GM10248 (cell line): ENCODE results near the gene PYGB.
"Not testable (repeated sequence)": the region's sequence is repeated elsewhere in the genome, so short reads cannot be mapped to it uniquely, and the experiment has no call there.

Source experiments
- CTCF ChIA-PET: fragments of 300-600 bp; sonication (Branson Sonifier 250); formaldehyde crosslinking; extraction: SDS; loops from one replicate; lab custom pipeline; 2021; ENCODE audit warnings: antibody characterized with exemption; lab: Yijun Ruan, JAX
- POLR2A ChIA-PET: fragments of 350-650 bp; sonication (Branson Sonifier 250); formaldehyde crosslinking; extraction: SDS; loops from one replicate; lab custom pipeline; 2020; ENCODE audit warnings: antibody characterized with exemption; lab: Yijun Ruan, JAX
- DNase-seq: peaks from one replicate; pipeline ENCODE4 v3.0.0; 2012; ENCODE audit errors: extremely low spot score
- TF ChIP-seq, protein P1 (sequence below): IDR thresholded peaks from 2 replicates; pipeline ENCODE4 v1.5.1; 2012; ENCODE audit warnings: mild to moderate bottlenecking, low read depth; ENCODE audit errors: extremely low read depth, missing control alignments, control extremely low read depth

Gene PYGB

DNA sequence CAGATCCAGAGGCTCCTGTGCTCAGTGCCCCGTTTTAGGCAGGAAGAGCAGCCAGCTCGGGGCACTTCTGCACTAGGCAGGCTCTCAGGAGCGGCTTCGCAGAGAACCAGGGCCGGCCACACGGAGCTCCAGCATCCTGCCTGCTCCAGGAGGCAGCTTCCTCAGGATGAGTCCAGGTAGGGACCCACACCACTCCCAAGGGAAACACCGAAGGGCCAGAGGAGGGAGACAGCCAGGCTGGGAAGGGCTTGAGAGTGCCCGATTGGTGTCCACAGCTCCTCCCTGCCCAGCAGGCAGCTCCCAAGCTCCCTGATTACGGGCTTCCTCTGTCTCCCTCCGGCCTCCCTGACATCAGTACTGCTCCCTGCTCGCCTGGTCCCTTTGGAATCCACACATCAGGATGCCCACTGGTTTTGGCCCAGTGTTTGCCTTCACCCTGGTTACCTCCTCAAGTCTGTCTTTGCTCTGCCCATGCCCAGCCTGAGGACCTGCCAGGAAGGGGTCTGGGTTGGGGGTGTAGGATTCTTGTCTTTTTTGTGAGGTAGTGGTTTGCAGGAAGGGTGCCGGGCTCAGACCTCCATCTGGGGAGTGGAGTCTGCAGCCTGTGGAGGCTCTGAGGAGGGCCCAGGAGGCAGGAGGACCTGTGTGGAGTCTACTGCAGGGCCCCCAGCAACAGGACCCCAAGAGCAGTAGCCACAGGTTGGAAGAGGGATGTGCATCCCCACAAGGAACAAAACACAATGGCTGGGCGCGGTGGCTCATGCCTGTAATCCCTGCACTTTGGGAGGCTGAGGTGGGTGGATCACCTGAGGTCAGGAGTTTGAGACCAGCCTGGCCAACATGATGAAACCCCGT, 11.2 kb upstream of the PYGB start:
- TF ChIP-seq, protein P1, sequence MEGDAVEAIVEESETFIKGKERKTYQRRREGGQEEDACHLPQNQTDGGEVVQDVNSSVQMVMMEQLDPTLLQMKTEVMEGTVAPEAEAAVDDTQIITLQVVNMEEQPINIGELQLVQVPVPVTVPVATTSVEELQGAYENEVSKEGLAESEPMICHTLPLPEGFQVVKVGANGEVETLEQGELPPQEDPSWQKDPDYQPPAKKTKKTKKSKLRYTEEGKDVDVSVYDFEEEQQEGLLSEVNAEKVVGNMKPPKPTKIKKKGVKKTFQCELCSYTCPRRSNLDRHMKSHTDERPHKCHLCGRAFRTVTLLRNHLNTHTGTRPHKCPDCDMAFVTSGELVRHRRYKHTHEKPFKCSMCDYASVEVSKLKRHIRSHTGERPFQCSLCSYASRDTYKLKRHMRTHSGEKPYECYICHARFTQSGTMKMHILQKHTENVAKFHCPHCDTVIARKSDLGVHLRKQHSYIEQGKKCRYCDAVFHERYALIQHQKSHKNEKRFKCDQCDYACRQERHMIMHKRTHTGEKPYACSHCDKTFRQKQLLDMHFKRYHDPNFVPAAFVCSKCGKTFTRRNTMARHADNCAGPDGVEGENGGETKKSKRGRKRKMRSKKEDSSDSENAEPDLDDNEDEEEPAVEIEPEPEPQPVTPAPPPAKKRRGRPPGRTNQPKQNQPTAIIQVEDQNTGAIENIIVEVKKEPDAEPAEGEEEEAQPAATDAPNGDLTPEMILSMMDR: no peak
- DNase-seq: no peak
- CTCF ChIA-PET: interaction anchor here (1.3 to 1.7 kb wide), 2 partner anchors 11 to 14 kb away, joined by 5 to 6 read pairs; partner anchors contain the start of gene PYGB
- POLR2A ChIA-PET: no interaction called here

DNA sequence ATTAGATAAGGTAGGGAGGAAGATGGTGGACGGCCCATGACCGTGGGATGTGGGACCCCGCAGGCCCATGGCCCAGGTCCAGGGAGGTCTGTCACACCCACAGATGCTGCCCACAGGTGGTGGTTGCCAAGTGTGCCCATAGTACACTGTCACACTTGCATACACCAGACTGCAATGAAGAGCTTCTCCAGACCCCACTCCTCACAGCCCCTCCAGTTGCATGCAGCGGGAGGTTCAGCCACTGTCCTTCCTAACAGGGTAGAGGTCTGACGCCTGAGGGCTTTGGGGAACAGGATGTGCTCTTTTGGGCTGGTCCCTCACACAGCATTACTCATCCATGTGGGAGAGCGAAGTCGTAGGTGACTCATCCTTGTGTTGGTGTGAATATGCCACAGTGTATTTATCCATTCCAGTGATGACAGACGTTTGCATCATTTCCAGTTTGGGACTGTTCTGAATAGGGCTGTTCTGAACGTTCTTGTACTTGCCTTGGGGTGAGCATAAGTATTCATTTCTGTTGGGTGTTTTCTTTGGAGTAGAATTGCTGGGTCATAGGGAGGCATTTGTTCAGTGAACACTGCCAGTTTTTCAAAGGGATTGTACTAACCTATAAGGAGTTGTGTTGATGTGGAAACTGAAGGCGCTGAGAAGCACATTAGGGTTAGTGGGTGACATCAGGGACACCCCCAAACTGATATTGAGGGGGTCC, 10.1 kb upstream of the PYGB start:
- POLR2A ChIA-PET: no interaction called here
- CTCF ChIA-PET: no interaction called here
- peak; percentile 47 for DNase-seq
- TF ChIP-seq, protein P1: no peak

DNA sequence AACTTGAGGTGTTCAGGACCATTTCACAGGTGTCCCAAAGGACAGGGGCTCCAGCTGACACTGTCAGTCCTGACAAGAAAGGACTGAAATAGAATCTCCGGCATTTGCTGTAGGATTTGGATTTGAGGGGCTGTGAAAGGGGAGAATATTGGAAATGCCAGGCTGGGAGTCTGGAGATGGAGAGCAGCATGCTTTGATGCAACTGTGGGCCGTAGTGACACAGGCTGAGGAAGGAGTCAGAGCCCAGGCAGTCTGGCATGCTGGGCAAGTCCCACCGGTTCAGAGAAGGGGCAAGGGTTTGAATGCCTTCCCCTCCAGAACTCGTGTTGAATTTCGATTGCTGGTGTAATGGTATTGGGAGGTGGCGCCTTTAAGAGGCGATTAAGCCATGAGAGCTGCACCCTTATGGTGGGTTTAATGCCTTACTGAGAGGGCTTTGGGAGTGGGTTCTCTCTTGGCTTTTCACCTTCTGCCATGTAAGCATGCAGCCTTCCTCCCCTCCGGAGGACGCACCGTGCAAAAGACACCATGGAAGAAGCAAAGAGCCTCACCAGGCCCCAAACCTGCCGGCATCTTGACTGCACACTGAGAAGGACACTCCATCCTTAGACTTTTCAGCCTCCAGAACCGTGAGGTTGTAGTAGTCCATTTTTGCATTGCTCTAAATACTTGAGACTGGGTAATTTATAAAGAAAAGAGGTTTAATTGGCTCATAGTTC, 9.4 kb upstream of the PYGB start:
- DNase-seq: no peak
- TF ChIP-seq, protein P1: no peak
- CTCF ChIA-PET: no interaction called here
- POLR2A ChIA-PET: no interaction called here

DNA sequence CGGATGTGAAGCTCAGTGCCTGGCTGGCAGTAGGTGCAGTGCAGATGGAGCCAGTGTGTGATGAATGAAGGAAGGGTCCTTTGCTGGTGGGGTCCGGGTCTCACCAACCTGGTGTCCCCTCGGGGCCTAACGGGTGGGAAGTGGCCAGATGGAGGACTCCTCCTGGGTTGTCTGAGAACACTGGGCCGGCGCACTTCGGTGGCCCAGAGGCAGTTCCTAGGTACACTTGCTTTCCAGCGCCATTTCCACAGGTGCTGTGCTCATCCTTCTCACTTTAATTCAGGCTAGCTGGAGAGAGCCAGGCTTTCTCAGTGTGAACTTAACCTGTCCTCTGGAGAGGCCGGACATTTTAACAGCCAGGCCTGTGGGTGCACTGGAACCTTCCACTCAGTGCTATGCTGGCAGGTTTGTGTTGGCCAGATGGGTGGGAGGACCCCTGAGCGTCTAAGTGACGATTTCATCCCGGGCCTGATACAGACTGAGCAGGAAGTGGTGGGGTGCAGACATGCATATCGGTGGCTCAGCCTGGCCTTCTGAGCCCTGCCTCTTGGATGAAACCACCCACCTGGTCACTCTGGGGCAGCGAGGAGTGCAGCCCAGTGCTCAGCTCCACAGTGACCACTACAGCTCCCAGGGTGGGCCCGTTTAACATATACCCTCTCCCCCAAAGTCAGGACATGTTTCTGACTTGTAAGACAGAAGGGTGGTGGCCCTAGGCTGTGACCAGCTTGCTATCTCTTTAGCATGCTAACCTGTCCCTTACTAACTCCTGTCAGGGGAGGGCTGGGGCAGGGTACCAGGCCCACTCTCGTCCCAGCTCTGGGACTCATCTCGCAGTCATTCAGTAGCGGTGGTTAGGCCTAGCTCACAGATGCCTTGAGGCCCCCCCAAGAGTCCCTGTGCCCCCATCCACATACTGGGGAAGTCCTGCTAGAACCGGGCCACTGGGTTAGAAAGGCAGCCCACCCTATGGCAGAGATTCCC, 8.2 kb upstream of the PYGB start:
- TF ChIP-seq, protein P1: no peak
- CTCF ChIA-PET: no interaction called here
- DNase-seq: no peak
- POLR2A ChIA-PET: no interaction called here

DNA sequence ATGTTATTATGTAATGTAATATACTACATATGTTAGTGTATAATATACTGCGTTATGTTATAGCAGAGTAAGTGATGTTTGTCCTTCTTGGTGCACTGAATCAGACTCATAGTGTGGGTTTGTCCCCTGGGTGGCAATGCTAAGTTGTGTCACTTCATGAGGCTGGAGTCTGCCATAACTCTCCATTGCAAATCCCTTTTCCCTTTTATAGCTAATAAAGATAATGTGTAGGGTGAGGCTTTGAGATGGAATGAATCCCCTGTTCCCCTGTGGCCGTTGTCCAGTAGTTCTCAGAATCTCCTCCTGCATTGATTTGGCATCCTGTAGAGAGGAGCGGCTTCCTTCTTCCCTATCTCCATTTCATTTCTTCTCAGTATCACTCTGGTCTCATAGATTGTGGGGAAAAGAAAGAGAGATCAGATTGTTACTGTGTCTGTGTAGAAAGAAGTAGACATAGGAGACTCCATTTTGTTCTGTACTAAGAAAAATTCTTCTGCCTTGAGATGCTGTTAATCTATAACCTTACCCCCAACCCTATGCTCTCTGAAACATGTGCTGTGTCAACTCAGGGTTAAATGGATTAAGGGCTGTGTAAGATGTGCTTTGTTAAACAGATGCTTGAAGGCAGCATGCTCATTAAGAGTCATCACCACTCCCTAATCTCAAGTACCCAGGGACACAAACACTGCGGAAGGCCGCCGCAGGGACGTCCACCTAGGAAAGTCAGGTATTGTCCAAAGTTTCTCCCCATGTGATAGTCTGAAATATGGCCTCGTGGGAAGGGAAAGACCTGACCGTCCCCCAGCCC, 6.8 kb upstream of the PYGB start:
- DNase-seq, POLR2A ChIA-PET, CTCF ChIA-PET: not testable (repeated sequence)

DNA sequence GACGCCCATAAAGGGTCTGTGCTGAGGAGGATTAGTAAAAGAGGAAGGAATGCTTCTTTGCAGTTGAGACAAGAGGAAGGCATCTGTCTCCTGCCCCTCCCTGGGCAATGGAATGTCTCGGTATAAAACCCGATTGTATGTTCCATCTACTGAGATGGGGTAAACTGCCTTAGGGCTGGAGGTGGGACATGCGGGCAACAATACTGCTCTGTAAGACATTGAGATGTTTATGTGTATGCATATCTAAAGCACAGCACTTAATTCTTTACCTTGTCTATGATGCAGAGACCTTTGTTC, 6.3 kb upstream of the PYGB start:
- CTCF ChIA-PET, POLR2A ChIA-PET, DNase-seq: not testable (repeated sequence)
